Stimulated activated CD4-positive, alpha-beta T cell treated with anti-CD3 and anti-CD28 coated beads, TNF-alpha, amount 100 ng/mL, for 48 hours (primary cell): ENCODE data around the gene N4BP2.

ENCODE experiments used
- DNase-seq, 3 donors: peaks; one replicate each; pipeline ENCODE4 v3.0.0-alpha.2; 2020; ENCODE audit warnings: low read depth in 3 of 3

N4BP2 gene

GRCh38 chr4:40192114-40193015 lies 135.7 kb downstream of the N4BP2 start:
- no peak for DNase-seq

GRCh38 chr4:40193016-40193571 lies 136.4 kb downstream of the N4BP2 start:
- DNase-seq = no peak

- no peak for DNase-seq
Measured at GRCh38 chr4:40193578-40193977, 136.9 kb downstream of the N4BP2 start.

- DNase-seq = no peak
Measured at GRCh38 chr4:40194602-40195161, 138.0 kb downstream of the N4BP2 start.

GRCh38 chr4:40195182-40196177 lies 138.8 kb downstream of the N4BP2 start:
- DNase-seq = no peak

GRCh38 chr4:40196272-40196671 lies 139.6 kb downstream of the N4BP2 start:
- no peak for DNase-seq

GRCh38 chr4:40196724-40197281 lies 140.2 kb downstream of the N4BP2 start, which contains the start of gene RHOH:
Gene RHOH, plus strand, starts transcription at chr4:40197031. Its CDS starts 46,356 bp downstream, at chr4:40243387.
- peak in 2 of 3 donors; percentile 60 to 66 for DNase-seq

- DNase-seq = no peak
Measured at GRCh38 chr4:40197879-40198689, 141.4 kb downstream of the N4BP2 start.

GRCh38 chr4:40199179-40199670 lies 142.6 kb downstream of the N4BP2 start:
- no peak for DNase-seq

- peak; percentile 51 to 71 (median 56) for DNase-seq
Measured at GRCh38 chr4:40199999-40200874, 143.6 kb downstream of the N4BP2 start.

GRCh38 chr4:40200875-40201801 lies 144.5 kb downstream of the N4BP2 start:
- DNase-seq = no peak

GRCh38 chr4:40201898-40202297 lies 145.2 kb downstream of the N4BP2 start:
- no peak for DNase-seq

- DNase-seq = no peak
Measured at GRCh38 chr4:40202474-40202873, 145.8 kb downstream of the N4BP2 start.

- DNase-seq = no peak
Measured at GRCh38 chr4:40204507-40205258, 148.0 kb downstream of the N4BP2 start.

- no peak for DNase-seq
Measured at GRCh38 chr4:40205259-40206198, 148.9 kb downstream of the N4BP2 start.

GRCh38 chr4:40206426-40206825 lies 149.8 kb downstream of the N4BP2 start:
- no peak for DNase-seq
